ENCODE data around the gene ZNF346.
A peak's percentile ranks its signal among the peaks of the same experiment; 100 is the strongest.
"Not testable (repeated sequence)": the region's sequence is repeated elsewhere in the genome, so short reads cannot be mapped to it uniquely, and the experiment has no call there.

ZNF346 gene

GRCh38 chr5:176998828-176999227 lies 23.7 kb upstream of the ZNF346 start:
- no peak for ATAC-seq
- Mint-ChIP-seq H3K27me3 (no peaks in the 10 kb centered on the region), H3K4me3 (no peak overlapping the region), H3K4me1 (peaks cover 39% of the 10 kb centered on the region), H3K27ac (no peak overlapping the region), H3K9me3 (peaks cover 3% of the 10 kb centered on the region), H3K36me3 (ENCODE audit: low read depth) (peaks cover 27% of the 10 kb centered on the region)
- DNase-seq, result no peak

DNA sequence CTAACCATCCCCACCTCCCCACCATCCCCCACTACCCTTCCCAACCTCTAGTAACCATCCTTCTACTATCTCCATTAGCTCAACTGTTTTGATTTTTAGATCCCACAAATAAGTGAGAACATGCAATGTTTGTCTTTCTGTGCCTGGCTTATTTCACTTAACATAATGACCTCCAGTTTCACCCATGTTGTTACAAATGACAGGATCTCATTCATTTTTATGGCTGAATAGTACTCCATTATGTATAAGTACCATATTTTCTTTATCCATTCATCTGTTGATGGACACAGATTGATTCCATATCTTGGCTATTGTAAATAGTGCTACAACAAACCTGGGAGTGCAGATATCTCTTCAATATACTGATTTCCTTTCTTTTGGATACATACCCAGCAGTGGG lies 23.0 kb upstream of the ZNF346 start:
- not testable (repeated sequence) for H3K27ac Mint-ChIP-seq, H3K4me3 Mint-ChIP-seq, DNase-seq, H3K9me3 Mint-ChIP-seq, H3K27me3 Mint-ChIP-seq, ATAC-seq
- Mint-ChIP-seq H3K36me3 (ENCODE audit: low read depth) (peaks cover 25% of the 10 kb centered on the region), H3K4me1 (peaks cover 43% of the 10 kb centered on the region)

DNA sequence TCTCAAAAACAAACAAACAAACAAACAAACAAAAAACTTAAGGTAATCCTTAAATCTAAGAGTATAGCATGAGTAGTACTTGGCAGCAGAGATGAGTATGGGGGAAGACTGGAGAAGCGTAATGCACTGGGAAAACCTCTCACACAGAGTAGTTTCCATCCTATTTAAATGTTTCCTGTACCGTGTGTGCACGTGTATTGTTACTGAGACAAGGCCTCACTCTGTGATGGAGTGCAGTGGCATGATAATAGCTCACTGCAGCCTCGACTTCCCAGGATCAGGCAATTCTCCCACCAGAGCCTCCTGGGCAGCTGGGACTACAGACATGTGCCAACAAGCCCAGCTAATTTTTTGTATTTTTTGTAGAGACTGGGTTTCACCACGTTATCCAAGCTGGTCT lies 18.8 kb upstream of the ZNF346 start:
- ATAC-seq, result no peak
- peaks cover 16% of the 10 kb centered on the region for H3K36me3 Mint-ChIP-seq (ENCODE audit: low read depth)
- H3K27ac Mint-ChIP-seq, result no peak overlapping the region
- no peak for DNase-seq
- no peak overlapping the region for H3K4me3 Mint-ChIP-seq
- no peaks in the 10 kb centered on the region for H3K27me3 Mint-ChIP-seq
- peaks cover 37% of the 10 kb centered on the region for H3K4me1 Mint-ChIP-seq
- no peaks in the 10 kb centered on the region for H3K9me3 Mint-ChIP-seq

DNA sequence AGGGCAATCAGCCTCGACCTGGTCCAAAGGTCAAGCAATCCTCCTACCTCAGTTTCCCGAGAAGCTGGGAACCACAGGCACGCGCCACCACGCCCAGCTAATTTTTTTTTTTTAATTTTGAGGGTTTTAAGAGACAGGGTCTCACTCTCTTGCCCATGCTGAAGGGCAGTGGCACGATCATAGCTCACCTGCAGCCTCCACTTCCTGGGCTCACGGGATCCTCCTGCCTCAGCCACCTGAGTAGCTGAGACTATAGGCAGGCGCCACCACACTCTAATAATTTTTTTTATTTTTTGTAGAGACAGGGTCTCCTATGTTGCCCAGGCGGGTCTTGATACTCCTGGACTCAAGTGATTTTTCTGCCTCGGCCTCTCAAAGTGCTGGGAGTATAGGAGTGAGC lies 17.5 kb upstream of the ZNF346 start:
- peaks cover 35% of the 10 kb centered on the region for H3K4me1 Mint-ChIP-seq
- H3K36me3 Mint-ChIP-seq (ENCODE audit: low read depth), result peaks cover 13% of the 10 kb centered on the region
- H3K27ac Mint-ChIP-seq, result no peak overlapping the region
- no peak for ATAC-seq
- H3K4me3 Mint-ChIP-seq, result peak overlapping the region; percentile 92
- H3K9me3 Mint-ChIP-seq, result no peaks in the 10 kb centered on the region
- DNase-seq, result no peak
- no peaks in the 10 kb centered on the region for H3K27me3 Mint-ChIP-seq

- Mint-ChIP-seq H3K4me1 (peaks cover 34% of the 10 kb centered on the region), H3K36me3 (ENCODE audit: low read depth) (peaks cover 12% of the 10 kb centered on the region), H3K9me3 (no peaks in the 10 kb centered on the region), H3K4me3 (peak overlapping the region; percentile 92), H3K27me3 (no peaks in the 10 kb centered on the region), H3K27ac (peak overlapping the region; percentile 95)
- DNase-seq, result peak; percentile 77
- peak; percentile 75 for ATAC-seq
Observed at GRCh38 chr5:177005619-177006264, 16.8 kb upstream of the ZNF346 start.

DNA sequence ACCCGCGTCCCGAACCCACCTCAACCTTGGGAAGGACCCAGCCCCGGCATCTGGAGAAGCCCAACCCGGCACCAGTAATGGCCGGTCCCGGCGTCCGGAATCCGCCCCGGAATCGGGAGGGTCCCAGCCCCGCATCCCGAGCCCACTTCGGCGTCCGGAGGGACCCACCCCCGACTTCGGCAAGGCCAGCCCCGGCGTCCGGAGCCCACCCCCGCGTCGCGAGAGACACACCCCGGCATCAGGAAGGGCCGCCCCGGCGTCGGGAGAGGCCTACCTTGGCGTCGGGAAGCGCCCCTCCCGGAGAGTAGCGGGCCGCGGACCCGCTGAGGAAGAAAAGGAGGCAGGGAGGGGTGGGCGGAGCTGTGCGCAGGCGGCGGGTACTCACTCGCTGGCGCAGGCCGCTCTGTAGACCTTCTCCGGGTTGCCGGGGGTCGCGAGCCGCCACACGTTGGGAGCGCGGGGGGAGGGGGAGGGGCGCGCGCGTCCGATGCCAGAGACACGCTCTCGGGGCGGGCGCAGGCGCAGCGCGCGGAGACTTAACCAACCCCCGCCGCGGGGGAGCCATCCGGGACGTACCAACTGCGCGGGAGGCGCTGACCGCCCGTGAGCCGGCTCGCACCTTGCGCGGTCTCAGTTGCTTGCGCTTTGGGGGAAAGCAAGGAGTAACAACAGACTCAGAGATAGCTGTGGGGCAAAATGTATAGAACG lies 16.1 kb upstream of the ZNF346 start, which contains the start of gene UIMC1:
UIMC1 (minus strand) TSS at position 515 of the 708 bp plus-strand sequence. CDS start 24,164 bp downstream, outside the sequence.
- ATAC-seq (peak; percentile 91), DNase-seq (peak; percentile 96)
- peak within 1 kb of the TSS; percentile 95 for H3K27ac Mint-ChIP-seq
- peak within 1 kb of the TSS; percentile 92 for H3K4me3 Mint-ChIP-seq
- peaks cover 7% of the 10 kb centered on the region for H3K36me3 Mint-ChIP-seq (ENCODE audit: low read depth)
- H3K9me3 Mint-ChIP-seq, result no peaks in the 10 kb centered on the region
- H3K27me3 Mint-ChIP-seq, result no peaks in the 10 kb centered on the region
- H3K4me1 Mint-ChIP-seq, result peaks cover 33% of the 10 kb centered on the region

GRCh38 chr5:177008716-177009115 lies 13.8 kb upstream of the ZNF346 start:
- DNase-seq (no peak), ATAC-seq (no peak)
- Mint-ChIP-seq H3K4me3 (no peak overlapping the region), H3K27me3 (no peaks in the 10 kb centered on the region), H3K27ac (no peak overlapping the region), H3K9me3 (no peaks in the 10 kb centered on the region), H3K4me1 (peaks cover 29% of the 10 kb centered on the region), H3K36me3 (ENCODE audit: low read depth) (peaks cover 6% of the 10 kb centered on the region)

GRCh38 chr5:177010153-177010552 lies 12.3 kb upstream of the ZNF346 start:
- Mint-ChIP-seq H3K36me3 (ENCODE audit: low read depth) (peaks cover 6% of the 10 kb centered on the region), H3K9me3 (no peaks in the 10 kb centered on the region), H3K27ac (no peak overlapping the region), H3K27me3 (no peaks in the 10 kb centered on the region), H3K4me1 (peaks cover 15% of the 10 kb centered on the region), H3K4me3 (no peak overlapping the region)
- ATAC-seq (no peak), DNase-seq (no peak)

DNA sequence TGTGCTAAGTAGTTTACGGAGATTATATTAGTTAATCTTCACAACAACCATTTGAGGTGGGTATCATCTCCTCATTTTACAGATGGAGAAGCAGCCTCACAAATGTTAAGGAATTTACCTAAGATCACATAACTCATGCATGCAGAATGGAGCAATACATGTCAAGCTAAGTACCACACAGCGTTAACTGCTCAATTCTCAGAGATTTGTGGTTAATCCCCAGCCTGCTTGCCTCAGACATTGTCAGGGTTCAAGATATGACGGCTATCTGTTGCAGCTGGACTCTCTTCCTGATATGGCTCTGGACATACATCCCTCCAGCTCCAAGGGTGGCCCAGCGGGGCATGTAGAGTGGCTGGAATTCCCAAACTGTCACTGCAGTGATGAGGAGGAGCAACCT lies 7.3 kb upstream of the ZNF346 start:
- H3K9me3 Mint-ChIP-seq, result no peaks in the 10 kb centered on the region
- H3K4me1 Mint-ChIP-seq, result no peaks in the 10 kb centered on the region
- DNase-seq (no peak), ATAC-seq (no peak)
- H3K4me3 Mint-ChIP-seq, result no peak overlapping the region
- H3K36me3 Mint-ChIP-seq (ENCODE audit: low read depth), result no peaks in the 10 kb centered on the region
- no peak overlapping the region for H3K27ac Mint-ChIP-seq
- no peaks in the 10 kb centered on the region for H3K27me3 Mint-ChIP-seq

DNA sequence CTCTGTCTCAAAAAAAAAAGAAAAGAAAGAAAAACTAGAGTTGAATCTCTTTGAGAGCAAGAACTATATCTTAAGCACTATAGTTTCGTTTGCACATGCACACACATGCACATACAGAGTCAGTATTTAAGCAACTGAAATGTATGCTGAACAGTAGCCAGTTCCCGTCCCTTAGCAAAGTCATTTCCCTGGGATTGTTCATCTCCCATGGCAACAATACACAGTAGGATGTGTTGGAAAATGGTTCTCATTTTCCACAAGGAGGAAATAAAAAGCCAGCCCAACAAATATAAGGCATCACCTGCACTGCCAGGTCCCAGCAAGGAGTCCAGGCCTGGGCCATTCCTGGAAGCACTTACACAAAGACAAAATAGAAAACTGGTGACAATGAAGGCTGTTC lies 4.2 kb upstream of the ZNF346 start:
- Mint-ChIP-seq H3K9me3 (no peaks in the 10 kb centered on the region), H3K36me3 (ENCODE audit: low read depth) (no peaks in the 10 kb centered on the region), H3K4me1 (peaks cover 11% of the 10 kb centered on the region), H3K27ac (no peak overlapping the region), H3K27me3 (no peaks in the 10 kb centered on the region), H3K4me3 (no peak overlapping the region)
- DNase-seq (no peak), ATAC-seq (no peak)

- Mint-ChIP-seq H3K27me3 (no peaks in the 10 kb centered on the region), H3K4me3 (no peak overlapping the region), H3K9me3 (no peaks in the 10 kb centered on the region), H3K36me3 (ENCODE audit: low read depth) (peaks cover 7% of the 10 kb centered on the region), H3K4me1 (peaks cover 24% of the 10 kb centered on the region), H3K27ac (no peak overlapping the region)
- DNase-seq (no peak), ATAC-seq (no peak)
Observed at GRCh38 chr5:177020033-177020432, 2.5 kb upstream of the ZNF346 start.

- H3K4me3 Mint-ChIP-seq, result peak overlapping the region; percentile 98
- H3K36me3 Mint-ChIP-seq (ENCODE audit: low read depth), result peaks cover 18% of the 10 kb centered on the region
- peak; percentile 8 for ATAC-seq
- peak overlapping the region; percentile 96 for H3K27ac Mint-ChIP-seq
- H3K27me3 Mint-ChIP-seq, result no peaks in the 10 kb centered on the region
- H3K9me3 Mint-ChIP-seq, result no peaks in the 10 kb centered on the region
- H3K4me1 Mint-ChIP-seq, result peaks cover 28% of the 10 kb centered on the region
- peak; percentile 16 for DNase-seq
Observed at GRCh38 chr5:177023303-177023664, 788 bp downstream of the ZNF346 start.

DNA sequence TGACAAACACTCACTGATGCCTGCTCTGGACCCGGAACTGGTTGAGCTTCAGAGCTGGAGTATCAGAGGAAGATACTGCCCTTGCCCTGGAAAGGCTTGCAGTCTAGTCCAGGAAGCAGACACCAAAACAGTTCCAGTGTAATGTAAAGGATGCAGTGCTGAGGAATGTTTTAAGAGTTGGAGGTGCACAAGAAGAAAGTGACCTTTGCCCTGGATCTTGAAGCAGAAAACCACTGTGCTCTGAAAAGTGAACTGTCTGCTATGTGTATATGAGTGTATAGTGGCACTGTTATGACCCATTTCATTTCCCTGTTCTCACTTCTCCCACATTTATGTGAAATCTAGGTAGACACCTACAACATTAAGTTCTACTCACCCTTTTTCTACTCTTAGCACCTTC lies 2.1 kb downstream of the ZNF346 start:
- no peak for DNase-seq
- no peaks in the 10 kb centered on the region for H3K27me3 Mint-ChIP-seq
- peak overlapping the region; percentile 33 for H3K4me3 Mint-ChIP-seq
- peaks cover 25% of the 10 kb centered on the region for H3K36me3 Mint-ChIP-seq (ENCODE audit: low read depth)
- H3K27ac Mint-ChIP-seq, result no peak overlapping the region
- peaks cover 30% of the 10 kb centered on the region for H3K4me1 Mint-ChIP-seq
- H3K9me3 Mint-ChIP-seq, result no peaks in the 10 kb centered on the region
- no peak for ATAC-seq

GRCh38 chr5:177025101-177025601 lies 2.7 kb downstream of the ZNF346 start:
- no peaks in the 10 kb centered on the region for H3K9me3 Mint-ChIP-seq
- H3K36me3 Mint-ChIP-seq (ENCODE audit: low read depth), result peaks cover 30% of the 10 kb centered on the region
- peaks cover 30% of the 10 kb centered on the region for H3K4me1 Mint-ChIP-seq
- H3K4me3 Mint-ChIP-seq, result no peak overlapping the region
- no peak for DNase-seq
- no peak for ATAC-seq
- no peak overlapping the region for H3K27ac Mint-ChIP-seq
- H3K27me3 Mint-ChIP-seq, result no peaks in the 10 kb centered on the region

DNA sequence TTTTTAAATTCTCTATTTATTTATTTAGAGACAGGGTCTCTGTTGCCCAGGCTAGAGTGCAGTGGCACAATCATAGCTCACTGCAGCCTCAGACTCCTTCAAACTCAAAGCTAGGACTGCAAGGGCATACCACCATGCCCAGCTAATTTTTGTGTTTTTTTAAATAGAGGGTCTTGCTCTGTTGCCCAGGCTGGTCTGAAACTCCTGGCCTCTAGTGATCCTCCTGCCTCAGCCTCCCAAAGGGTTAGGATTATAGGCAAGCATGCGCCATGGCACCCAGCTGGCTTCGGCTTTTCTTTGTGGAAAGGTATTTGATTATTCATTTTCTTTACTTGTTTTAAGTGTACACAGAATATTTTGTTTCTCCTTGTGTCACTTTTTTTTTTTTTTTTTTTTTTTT lies 5.2 kb downstream of the ZNF346 start:
- ATAC-seq (no peak), DNase-seq (no peak)
- H3K36me3 Mint-ChIP-seq (ENCODE audit: low read depth), result peaks cover 41% of the 10 kb centered on the region
- H3K4me1 Mint-ChIP-seq, result peaks cover 21% of the 10 kb centered on the region
- no peak overlapping the region for H3K27ac Mint-ChIP-seq
- H3K4me3 Mint-ChIP-seq, result no peak overlapping the region
- peaks cover 6% of the 10 kb centered on the region for H3K9me3 Mint-ChIP-seq
- no peaks in the 10 kb centered on the region for H3K27me3 Mint-ChIP-seq
